GM18499 (cell line): ENCODE results near the gene SNAP29.

Experiments
- ATAC-seq: cut with Tn5 transposase; IDR thresholded peaks from one replicate; pipeline ENCODE4 v1.9.1; 2021; ENCODE audit warnings: moderate number of reproducible peaks; ENCODE audit not compliant: insufficient read depth, unreplicated experiment

The SNAP29 gene

DNA sequence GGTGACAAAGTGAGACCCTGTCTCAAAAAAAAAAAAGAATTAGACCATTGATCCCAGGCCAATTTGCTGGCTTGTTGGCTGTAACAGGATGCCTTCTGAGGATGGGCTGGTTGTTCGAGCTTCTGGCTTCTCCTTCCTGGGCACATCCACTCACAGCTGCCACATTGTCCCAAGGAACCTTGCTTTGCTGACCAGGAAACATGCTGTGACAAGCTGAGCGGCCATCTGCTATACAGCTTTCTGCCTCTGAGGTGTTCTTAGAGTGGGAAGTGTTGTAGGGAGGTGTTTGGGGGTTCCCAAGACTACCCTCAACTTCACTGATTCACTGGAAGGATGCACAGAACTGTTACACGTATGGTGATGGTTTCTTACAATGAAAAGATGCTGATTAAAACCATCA lies 6.5 kb downstream of the SNAP29 start:
- ATAC-seq, result no peak

DNA sequence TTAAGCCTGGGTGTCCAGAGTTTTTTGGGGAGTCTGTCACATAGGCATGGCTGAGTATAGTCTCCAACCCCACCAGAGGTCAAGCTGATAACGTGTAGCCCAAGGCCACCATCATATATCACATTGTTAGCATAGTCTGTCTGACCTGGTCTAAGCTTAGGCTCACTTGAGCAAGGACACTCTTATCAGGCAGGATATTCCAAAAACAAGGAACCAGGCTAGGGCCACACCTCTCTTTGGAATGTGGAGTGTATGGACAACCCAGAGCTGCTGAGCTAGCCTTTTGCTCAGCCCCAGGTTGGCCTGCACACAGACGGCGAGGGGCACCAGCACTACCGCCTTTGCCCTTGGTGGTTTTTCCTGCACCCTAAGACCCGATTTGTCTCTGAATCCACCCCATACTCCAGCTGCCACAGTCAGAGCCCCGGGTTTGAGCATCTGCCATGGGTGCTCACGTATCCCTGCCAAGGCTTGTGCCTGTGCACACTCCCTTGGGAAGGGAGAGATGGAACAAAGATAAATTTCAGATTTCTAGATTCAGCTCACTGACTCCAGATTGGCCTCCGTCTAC lies 7.2 kb downstream of the SNAP29 start:
- ATAC-seq, result no peak

DNA sequence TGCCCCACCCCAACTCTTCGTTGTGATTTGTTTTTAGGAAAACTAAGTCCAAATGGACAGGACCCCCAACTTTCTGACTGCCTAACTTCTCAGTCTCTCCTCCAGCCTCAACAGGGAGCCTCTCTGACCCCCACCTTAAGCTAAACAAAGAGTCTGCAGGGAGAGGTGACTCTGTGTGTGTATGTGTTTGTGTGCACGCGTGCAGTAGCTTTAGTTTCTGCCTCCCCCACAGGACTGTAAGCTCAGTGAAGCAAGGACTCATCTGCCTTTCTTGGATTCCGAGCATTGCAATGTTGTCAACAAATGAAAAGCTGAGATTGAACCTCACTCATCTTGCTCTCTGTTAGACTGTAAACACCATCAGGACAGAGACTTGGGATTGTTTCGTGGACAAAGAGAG lies 7.9 kb downstream of the SNAP29 start:
- no peak for ATAC-seq

DNA sequence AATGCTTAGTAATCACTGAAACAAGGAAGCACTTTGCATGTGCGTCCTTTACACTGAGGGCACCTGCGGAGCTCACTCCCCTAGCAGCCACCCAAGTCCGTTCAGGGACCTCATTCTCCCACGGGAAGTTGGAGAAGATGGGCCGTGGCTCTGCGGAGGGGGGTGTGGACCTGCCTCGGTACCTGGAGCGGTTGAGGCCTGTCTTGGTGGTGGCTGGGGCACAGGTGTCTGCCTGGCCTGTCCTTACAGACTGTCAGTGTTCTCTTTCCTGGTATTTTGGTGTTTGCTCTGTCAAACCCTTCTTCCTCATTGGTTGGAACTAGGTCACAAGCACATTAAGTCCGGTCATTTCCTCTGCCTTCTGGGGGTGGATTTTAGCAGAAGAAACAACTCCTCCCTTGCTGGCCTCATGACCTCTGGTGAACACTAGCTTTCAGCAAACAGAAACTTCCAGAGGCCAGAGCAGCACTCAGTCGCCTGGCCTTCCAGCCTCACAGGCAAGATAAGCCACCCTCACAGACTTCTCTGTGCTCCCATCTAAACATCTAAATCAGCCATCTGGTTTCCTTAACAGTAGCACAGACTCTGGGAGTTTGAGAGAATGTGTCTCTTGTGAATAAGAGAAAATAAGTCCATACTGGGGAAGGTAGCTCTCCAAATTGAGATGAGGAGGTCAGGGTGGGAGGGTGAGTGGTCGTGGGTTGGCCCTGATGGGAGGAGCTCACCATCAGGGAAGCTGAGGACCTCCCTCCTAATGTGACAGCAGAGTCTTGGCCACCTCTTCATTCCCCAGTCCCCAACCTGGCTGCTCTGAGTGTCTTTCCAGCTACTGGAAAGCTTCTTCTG lies 8.6 kb downstream of the SNAP29 start:
- ATAC-seq, result no peak

DNA sequence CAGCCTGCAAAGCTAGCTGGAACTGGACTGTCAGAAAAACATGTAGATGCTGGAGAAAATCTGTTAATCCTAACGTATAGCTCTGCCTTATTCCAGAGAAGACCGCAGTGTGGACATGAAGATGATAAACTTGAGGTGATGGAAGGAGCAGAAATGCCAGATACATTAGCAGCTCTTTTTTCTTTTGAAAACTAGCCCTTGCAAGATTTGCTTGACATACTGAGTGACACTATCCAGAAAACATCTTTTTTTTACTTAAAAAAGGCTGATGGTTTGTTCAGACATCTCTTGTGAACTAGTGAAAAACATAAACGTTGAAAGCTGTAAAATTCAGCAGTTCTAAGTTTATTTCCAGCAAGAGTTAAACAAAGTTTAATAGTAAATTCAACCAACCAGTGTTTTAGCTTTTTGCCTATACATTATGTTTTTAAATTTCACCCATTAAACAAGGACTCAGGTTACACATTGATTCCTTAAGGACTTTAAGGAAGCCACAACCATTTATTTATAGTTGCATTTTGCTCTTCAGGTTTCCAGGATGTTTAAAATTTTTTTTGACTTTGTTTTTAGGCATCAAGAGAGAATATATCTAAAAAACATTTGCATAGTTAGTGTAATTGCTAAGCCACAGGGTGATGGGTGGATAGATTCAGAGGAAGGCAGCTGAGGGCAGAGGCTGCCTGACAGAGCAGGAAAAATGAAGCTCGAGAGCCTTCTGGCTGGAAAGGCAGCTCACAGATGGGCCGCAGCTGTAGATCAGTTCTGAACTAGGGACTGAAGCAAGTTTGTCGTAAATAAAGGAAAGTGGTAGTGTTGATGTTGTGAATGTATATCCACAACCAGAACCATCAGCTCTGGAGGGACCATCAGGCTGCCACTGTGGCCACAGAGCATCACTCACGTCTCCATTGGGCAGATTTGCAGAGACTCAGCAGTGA lies 9.5 kb downstream of the SNAP29 start:
- ATAC-seq, result no peak

DNA sequence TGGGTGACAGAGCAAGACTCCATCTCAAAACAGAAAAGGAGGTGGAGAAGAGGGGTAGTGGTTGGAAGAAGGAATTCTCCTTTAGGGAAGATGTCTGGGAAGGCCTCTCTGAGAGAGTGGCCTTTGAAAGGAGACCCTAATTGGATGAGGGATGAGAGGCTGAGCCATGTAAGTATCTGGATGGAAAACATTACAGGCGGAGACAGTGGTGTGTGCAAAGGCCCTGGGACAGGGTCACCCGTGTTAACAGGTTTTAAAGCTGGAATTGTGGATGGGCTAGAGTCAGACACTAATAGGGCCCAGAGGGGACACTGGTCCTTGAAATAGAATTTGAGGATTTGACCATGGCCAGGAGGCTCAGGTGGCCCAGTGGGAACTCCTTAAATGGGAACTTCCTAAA lies 10.4 kb downstream of the SNAP29 start:
- no peak for ATAC-seq

DNA sequence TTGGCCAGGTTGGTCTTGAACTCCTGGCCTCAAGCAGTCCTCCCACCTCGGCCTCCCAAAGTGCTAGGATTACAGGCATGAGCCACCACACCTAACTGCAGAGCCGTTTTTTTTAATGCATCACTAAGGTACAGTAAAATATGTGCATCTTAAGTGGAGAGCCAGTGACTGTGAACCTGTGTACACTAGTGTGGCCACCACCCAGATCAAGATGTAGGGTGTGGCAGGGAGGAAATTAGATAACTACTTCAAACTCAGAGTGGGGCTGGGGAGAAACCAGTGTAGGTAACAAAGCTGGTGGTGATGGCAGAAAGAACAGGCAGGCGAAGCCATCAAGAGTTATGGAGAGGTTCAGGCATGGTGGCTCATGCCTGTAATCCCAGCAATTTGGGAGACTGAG lies 14.4 kb downstream of the SNAP29 start:
- ATAC-seq, result no peak

DNA sequence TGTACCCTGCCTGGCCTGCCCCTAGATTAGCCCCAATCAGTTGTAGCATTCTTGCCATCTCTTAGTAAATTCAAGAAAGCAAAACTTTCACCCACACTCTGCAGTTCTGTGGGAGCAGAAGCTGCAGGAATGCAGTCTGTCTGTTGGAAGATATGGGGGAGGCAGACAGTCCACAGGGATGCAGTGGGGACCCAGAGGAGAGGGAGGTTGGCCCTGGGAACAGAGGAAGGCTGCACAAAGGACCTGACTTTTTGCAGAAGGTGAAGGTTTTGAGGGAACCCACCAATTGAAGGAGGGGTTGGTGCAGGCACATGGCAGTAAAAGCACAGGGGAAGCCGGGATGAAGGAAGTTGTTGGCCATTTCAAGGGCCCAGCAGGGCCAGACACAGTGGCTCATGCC lies 16.5 kb downstream of the SNAP29 start:
- no peak for ATAC-seq

DNA sequence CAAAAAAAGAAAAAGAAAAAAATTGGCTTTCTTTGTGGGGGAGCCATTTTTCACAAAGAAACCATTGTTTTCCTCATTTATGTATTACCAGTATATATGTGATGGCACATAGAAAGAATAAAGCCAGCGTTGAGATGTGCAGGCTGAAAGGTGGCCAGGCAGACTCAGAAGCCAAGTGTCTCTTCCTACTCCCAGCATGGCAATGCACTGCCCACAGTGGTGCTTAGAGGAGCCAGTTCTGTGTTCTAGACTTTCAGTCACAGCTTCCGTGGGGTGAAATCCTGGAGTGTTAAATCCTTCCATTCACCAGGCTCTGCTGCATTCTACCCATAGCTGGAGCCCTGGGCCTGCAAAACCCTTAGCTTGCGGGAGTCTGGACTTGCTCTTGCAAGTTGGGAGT lies 18.9 kb downstream of the SNAP29 start:
- no peak for ATAC-seq

DNA sequence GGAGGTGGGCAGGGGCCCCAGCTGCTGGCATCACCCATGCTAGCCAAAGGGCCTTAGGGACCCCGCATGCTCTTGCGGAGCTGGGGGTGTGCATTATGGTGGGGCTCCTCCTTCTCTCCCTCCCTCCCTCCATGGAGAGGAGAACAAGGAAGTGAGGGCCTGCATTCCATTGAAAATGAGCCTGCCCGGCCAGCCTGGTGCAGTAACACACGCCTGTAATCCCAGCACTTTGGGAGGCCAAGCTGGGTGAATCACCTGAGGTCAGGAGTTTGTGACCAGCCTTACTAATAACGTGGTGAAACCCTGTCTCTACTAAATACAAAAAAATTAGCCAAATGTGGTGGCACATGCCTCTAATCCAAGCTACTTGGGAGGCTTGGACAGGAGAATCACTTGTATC lies 22.4 kb downstream of the SNAP29 start:
- ATAC-seq, result no peak

DNA sequence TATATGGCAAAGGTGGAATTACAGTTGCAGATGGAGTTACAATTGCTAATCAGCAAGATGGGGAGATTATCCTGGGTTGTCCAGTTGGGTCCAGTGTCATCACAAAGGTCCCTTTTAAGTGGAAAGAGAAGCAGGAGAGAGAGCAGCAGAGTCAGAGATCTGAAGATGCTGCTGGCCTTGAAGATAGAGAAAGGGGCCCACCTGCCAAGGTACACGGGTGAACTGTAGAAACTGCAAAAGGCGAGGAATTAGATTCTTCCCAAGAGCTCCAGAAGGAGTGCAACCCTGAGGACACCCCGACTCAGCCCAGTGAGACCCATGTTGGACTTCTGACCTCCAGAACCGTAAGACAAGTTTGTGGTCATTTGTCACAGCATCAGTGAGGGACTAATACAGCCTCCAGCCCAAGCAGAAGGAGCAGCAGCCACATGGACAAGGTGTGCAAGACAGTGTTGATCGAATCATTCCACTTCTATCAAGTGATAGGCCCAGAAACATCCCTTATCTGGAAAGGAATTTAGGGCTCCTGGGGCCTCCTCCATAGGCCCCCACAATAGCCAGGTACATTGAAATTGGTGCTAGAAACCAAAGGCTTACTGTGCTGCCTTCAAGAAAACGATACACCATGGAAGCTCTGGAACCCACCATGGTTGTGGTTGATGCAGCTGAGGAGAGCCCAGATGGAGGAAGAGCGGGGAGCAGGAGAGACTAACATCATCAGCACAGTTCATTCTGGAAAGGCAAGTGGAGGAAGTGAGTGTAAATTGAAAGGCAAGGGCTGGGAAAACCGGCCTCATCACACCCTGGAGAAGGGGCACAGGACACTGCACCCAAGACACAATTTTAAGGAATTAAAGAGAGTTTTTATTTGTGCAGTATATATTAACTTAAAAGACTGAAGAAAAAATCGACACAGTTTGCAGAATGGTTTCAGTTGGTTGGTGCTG lies 23.3 kb downstream of the SNAP29 start:
- no peak for ATAC-seq

DNA sequence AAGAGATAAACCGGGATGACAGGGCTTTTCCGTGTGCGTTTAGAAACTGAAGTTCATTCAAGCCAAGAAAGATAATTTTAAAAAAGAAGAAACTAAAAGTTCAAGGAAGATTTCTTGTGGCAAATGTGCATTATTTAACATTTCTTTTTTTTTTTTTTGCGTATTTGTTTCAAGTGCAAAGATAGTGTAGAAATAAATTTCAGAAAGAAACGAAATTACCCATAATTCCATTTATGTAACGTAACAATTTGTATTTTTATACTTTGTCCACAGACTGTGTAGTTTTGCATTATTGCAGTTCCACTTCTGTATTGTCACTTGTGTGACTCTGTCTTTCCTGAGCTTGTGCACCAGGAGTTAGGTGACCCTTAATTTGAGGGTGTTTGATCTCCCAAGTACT lies 24.0 kb downstream of the SNAP29 start:
- ATAC-seq, result no peak

DNA sequence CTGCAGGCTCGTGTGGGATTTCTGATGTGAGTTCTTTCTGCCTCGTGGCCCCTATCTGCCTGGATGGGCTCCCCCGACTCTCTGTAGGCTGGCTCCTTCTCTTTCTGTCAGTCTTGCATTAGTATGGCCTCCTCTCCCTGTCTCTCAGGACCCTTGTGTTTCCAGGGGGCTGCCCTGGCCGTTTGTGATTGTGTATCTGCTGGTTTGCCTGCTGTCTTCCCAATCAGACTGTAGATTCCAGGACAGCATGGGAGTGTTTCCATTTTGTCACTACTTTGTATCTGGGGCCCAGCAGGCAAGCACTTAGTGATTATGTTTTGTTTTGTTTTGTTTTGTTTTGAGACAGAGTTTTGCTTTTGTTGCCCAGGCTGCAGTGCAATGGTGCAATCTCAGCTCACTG lies 25.6 kb downstream of the SNAP29 start:
- no peak for ATAC-seq

DNA sequence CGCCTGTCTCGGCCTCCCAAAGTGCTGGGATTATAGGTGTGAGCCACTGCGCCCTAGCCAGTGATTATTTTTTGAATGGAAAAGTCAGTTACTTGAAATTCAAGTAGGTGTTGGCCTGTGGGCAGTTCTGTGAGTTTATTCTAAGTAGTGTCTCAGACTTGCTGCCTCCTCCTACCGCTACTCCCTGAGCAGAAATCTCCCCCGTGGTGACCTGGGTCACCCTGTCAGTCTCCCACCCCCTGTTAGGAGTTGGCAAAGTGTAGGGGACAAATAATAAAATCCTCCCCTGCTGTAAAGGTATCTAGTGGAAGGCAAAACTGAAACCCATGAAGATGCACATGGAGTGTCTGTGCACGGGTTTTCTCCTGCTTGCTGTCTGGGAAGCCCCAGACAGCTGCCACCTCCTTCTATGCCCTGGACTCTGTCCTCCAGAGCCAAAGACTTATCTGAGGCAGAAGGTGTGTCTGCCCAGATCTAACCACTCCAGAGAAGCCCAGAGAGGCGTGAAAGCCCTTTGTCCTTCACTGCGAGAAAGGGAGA lies 26.3 kb downstream of the SNAP29 start:
- no peak for ATAC-seq

DNA sequence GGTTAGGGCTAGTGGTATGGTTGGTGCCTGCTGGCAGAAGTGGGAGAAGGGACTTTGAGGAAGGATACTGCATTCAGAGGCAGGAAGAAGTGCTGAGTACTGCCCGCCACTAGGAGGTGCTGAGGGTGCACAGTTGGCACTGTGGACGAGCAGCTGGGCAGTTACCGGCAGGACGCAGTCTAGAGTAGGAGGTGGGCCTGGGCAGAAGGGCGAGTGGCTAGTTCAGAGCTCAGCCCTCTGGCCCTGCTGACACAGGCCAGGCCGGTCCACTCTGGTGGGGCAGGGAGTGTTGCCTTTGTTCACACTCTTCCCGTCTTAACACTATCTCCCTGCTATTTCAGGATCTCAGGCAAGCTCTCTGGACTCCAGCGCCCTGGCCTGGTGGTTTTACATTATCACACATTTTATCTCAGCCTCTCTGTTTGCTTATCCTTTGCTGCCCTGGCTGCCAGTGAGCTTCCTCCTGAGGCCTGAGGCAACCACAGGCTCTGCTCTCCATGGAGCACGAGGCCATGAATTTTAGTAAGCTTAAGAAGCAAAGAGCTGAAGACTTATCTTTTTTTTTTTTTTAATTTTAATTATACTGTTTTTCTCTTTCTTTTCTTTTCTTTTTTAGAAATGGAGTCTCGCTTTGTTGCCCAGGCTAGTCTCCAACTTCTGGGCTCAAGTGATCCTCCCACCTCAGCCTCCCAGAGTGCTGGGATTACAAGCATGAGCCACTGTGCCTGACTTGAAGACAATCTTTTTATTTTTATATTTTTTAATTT lies 26.9 kb downstream of the SNAP29 start:
- ATAC-seq, result no peak

DNA sequence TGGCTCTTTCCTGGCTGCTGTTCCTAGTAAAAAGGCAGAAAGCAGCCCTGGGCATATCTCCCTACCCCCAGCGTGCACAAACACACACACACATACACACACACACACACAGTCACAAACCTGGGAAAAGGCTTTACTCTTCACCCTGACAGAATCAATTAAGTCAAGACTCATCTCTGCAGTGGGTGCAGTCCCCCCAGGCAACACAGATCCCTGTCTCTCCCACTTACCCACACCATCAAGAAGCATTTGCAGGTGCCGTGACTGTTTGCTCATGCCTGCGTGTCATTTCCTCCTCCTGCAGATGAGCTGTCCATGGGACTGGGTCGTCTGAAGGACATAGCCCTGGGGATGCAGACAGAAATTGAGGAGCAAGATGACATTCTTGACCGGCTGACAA lies 28.6 kb downstream of the SNAP29 start:
- ATAC-seq, result no peak

DNA sequence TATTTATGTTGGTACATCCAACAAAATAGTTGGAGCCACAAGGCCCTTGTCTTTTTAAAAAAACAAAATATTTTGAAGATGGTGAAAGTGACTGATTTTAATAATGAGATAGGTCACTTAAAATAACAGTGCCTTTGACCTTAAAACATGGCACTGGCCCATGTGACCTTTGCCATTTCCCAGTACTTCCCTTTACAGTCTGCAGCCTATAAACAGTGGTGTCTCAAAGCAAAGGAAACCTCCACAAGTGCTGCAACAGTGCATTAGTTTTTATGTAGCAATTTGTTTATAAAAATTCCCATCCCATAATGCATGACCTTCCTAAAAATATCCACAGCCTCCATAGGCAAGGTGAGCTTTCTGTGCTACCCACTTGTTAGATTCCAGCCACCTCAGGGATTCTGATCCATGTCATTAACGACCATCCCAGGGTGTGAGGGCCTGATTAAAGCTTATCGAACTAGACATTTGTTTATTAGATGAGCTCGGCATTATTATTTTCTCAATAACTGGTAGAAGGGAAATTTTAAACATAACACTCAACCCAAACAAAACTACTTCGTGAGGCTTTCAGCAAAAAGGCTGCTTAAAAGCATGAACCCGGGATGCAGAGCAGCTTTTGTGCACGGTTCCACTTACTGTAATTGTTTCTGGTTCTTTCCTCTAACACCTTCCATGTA lies 30.4 kb downstream of the SNAP29 start:
- no peak for ATAC-seq

DNA sequence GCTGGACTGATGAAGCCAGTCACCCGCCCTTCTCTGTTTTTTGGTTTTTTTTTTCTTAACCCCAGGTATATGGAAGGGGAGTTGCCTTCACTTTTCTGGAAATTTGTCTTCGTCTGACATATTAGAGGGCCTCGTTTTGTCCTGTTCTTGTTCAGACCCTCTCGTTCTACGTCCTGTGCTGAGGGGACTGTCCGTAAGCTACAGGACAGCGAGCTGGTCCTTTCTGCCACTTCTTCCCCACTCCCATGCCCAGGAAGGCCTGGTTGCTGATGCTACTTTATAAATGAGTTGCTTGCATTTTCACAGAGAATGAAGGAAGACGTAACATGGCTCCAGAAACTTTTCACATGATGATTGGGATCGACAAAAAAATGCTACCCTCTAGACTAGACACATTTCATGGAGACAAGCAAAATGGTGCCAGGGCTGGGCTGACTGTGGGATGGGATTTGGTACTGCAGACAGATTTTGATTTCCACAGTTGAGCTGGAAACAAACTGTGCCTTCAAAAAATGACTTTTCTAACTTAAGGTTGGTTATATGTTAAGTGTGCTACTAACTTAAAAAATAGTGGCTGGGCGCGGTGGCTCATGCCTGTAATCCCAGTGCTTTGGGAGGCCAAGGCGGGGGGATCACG lies 31.2 kb downstream of the SNAP29 start:
- ATAC-seq, result no peak
